ENCODE measurements around the gene CLCA4.

CLCA4 gene

DNA sequence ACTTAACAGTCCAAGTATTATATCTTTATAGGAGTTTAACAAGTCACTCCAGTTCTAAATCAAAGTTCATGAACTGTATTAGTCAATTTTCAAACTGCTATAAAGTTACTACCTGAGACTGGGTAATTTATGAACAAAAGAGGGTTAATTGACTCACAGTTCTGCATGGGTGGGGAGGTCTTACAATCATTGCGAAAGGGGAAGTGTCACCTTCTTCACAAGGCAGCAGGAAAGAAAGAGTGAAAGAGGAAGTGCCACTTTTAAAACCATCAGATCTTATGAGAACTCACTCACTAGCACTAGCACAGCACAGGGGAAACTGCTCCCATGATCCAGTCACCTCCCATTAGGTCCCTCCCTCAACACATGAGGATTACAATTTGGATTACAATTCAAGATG is 70.0 kb downstream of the CLCA4 start:
- DNase-seq (ENCODE audit: insufficient read length, low spot score), result no peak
- no peak for FAIRE-seq
- TF ChIP-seq CTCF (IDR thresholded peaks at IDR 0.05; ENCODE audit: insufficient read depth, missing control alignments), result no peak

DNA sequence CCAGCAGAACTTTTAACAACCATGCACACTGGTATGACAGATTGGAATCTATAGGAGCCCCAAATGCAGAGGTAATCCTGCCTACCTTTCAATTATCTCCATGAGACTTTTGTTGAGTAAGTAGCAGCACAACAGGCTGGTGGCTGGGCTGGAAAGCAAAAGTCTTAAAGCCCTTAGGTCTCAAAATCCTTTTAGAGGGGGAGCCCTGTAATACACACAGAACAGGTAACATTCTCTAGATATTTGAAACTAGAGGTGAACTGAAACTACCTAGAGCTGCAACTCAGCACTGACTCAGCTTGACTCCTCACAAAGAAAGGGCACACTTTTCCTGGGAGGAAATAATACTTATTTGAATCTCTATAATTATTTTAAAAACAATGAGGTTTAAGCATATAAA is 71.5 kb downstream of the CLCA4 start:
- no peak for DNase-seq (ENCODE audit: insufficient read length, low spot score)

DNA sequence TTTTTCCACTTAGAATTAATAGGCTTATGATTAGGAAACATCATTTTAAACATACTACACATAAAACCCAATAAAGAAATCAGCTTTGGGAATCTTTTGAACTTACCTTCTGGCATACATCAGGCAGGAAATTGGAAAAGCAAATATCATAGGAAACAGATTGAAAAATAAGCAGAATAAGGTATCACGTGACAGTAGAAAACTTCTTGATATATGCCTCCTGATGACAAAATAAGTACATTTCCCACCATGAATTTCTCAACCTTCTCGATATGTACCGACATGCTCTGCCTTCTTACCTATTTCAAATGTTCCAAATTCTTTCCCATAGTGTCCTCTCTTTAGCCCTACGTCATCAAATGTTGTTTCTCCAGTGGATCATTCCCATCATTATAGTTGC is 72.4 kb downstream of the CLCA4 start:
- no peak for DNase-seq (ENCODE audit: insufficient read length, low spot score)
- no peak for TF ChIP-seq CTCF (IDR thresholded peaks at IDR 0.05; ENCODE audit: insufficient read depth, missing control alignments)
- FAIRE-seq, result peak; percentile 11

More for the DNA sequence above, 71.5 kb downstream of the CLCA4 start:
- no peak for TF ChIP-seq CTCF (IDR thresholded peaks at IDR 0.05; ENCODE audit: insufficient read depth, missing control alignments)
- FAIRE-seq, result no peak

- DNase-seq (ENCODE audit: insufficient read length, low spot score) (no peak), FAIRE-seq (no peak)
- TF ChIP-seq CTCF (IDR thresholded peaks at IDR 0.05; ENCODE audit: insufficient read depth, missing control alignments), result no peak
These were observed 74.4 kb downstream of the CLCA4 start for GRCh38 chr1:86621286-86621685.

Measured in D721Med (cell line).